Measurements from ENCODE around the gene NAV3. TPM values are rescaled to one million over a fixed set of nuclear protein-coding genes. Genes with fewer than 3 reads are reported as not detected.

The NAV3 gene
- total and polyA plus RNA-seq, 2 donors, result 1.4 to 5.4 TPM

DNA sequence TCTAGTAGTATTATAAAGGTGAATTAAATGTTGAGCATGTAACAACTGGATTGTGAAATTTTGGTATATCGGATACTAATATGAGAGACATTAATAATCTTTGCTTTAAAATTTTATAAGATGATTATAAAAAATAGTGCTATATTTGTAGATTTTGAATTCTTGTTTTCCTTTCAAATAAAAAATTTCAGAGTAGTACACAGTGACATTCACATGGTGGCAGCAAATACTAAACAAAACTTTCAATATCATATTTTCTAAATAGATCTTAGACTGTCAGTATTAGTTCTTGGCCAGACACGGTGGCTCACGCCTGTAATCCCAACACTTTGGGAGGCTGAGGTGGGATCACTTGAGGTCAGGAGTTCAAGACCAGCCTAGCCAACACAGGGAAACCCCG is 166.0 kb downstream of the NAV3 start:
- no peak for DNase-seq (ENCODE audit: low read depth in 6 of 9, low spot score in 9 of 9)
- H3K27me3 ChIP-seq (ENCODE audit: control insufficient read depth in 2 of 2, insufficient read depth in 1 of 2, low read length in 1 of 2), result no peaks in the 10 kb centered on the region
- H3K27ac ChIP-seq (ENCODE audit: low read depth in 1 of 2, low read length in 1 of 2), result no peak overlapping the region
- H3K4me3 ChIP-seq (ENCODE audit: low read length in 2 of 2), result no peak overlapping the region
- no peaks in the 10 kb centered on the region for H3K9me3 ChIP-seq (ENCODE audit: control insufficient read depth in 2 of 2, insufficient read depth in 1 of 2, low read length in 1 of 2)
- no peaks in the 10 kb centered on the region for H3K4me1 ChIP-seq (ENCODE audit: control insufficient read depth in 2 of 2, insufficient read depth in 2 of 2, low read length in 2 of 2)
- H3K36me3 ChIP-seq (ENCODE audit: control insufficient read depth in 2 of 2, insufficient read depth in 2 of 2, low read length in 1 of 2), result no peaks in the 10 kb centered on the region
- WGBS, result 87% methylated on average over 4 of the region's 4 CpGs

DNA sequence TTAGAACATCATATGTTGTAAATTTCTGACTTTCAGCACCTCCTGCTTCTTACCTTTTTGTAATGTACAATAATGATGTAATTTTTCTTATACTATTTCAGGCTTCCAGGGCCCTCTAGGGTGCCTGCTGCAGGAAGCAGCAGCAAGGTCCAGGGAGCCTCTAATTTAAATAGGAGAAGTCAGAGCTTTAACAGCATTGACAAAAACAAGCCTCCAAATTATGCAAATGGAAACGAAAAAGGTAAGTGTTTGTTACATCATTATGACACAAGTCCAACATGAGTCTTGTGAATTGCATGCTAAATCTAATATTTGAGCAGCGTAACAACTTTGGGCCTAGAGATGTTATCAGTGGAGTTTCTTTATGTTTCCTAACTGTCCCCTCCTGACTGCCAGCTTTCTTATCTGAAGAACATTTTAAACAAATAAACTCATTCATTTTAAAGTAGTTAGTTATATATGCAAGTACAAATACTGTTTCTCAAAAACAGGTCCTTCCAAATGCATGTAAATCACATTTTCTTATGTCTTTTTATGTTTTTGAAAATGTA is 167.6 kb downstream of the NAV3 start:
- Histone ChIP-seq H3K9me3 (ENCODE audit: control insufficient read depth in 2 of 2, insufficient read depth in 1 of 2, low read length in 1 of 2) (no peaks in the 10 kb centered on the region), H3K4me1 (ENCODE audit: control insufficient read depth in 2 of 2, insufficient read depth in 2 of 2, low read length in 2 of 2) (no peaks in the 10 kb centered on the region), H3K27me3 (ENCODE audit: control insufficient read depth in 2 of 2, insufficient read depth in 1 of 2, low read length in 1 of 2) (no peaks in the 10 kb centered on the region), H3K36me3 (ENCODE audit: control insufficient read depth in 2 of 2, insufficient read depth in 2 of 2, low read length in 1 of 2) (no peaks in the 10 kb centered on the region), H3K4me3 (ENCODE audit: low read length in 2 of 2) (no peak overlapping the region), H3K27ac (ENCODE audit: low read depth in 1 of 2, low read length in 1 of 2) (no peak overlapping the region)
- 76% methylated on average over 2 of the region's 2 CpGs for WGBS
- DNase-seq (ENCODE audit: low read depth in 6 of 9, low spot score in 9 of 9), result no peak

DNA sequence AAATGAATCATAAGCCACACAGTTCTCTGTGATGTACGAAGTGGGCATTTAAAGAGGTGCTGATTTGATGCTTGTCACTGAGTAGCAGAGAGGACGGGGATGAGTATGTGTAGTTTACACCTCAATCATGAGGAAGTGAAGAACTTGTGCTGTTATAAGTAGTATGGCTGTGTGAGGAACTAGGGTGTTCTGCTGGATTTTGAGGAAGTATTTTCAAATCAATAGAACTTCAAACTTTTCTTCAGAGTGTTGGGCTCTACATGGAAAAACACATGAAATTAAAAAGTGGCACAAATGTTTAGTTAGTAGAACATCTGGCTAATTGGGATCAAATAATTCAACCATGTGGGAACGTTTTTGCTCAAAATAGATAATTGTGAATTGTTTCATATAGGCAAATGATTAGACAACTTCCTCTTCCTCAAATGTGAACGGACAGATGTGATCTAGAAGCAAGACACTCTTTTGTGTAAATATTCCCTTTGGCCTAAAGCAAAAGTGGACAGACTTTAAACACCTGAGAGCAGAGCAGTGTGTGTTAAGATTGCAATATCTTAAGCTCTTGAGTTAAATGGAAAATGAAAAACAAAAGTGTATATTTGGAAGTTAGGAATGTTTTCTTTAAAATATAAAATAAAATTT is 168.5 kb downstream of the NAV3 start:
- Histone ChIP-seq H3K9me3 (ENCODE audit: control insufficient read depth in 2 of 2, insufficient read depth in 1 of 2, low read length in 1 of 2) (no peaks in the 10 kb centered on the region), H3K36me3 (ENCODE audit: control insufficient read depth in 2 of 2, insufficient read depth in 2 of 2, low read length in 1 of 2) (no peaks in the 10 kb centered on the region), H3K27me3 (ENCODE audit: control insufficient read depth in 2 of 2, insufficient read depth in 1 of 2, low read length in 1 of 2) (no peaks in the 10 kb centered on the region), H3K4me1 (ENCODE audit: control insufficient read depth in 2 of 2, insufficient read depth in 2 of 2, low read length in 2 of 2) (no peaks in the 10 kb centered on the region), H3K27ac (ENCODE audit: low read depth in 1 of 2, low read length in 1 of 2) (no peak overlapping the region), H3K4me3 (ENCODE audit: low read length in 2 of 2) (no peak overlapping the region)
- 16% methylated on average over 4 of the region's 4 CpGs for WGBS
- DNase-seq (ENCODE audit: low read depth in 6 of 9, low spot score in 9 of 9), result peak in 1 of 9 donors; percentile 3

DNA sequence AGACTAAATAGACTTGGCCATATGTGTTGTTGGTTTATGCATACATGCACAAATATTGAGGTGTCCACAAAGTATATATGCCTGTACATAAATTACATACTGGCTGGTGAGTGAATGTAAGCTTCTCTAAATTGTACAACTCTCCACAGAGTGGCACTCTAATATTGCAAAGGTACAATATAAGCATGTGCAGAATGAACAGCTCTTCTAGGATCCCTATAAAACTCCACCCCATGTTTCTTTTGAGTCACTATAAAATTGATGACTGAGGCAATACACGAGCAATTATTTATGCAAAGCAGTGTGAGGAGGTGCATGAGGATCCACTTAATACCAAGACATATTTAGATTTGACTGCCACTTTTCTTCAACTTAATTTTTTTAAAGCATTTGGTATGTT is 172.2 kb downstream of the NAV3 start:
- H3K36me3 ChIP-seq (ENCODE audit: control insufficient read depth in 2 of 2, insufficient read depth in 2 of 2, low read length in 1 of 2), result no peaks in the 10 kb centered on the region
- 86% methylated on average over 1 of the region's 1 CpG for WGBS
- DNase-seq (ENCODE audit: low read depth in 6 of 9, low spot score in 9 of 9), result no peak
- H3K27ac ChIP-seq (ENCODE audit: low read depth in 1 of 2, low read length in 1 of 2), result no peak overlapping the region
- no peaks in the 10 kb centered on the region for H3K27me3 ChIP-seq (ENCODE audit: control insufficient read depth in 2 of 2, insufficient read depth in 1 of 2, low read length in 1 of 2)
- H3K4me1 ChIP-seq (ENCODE audit: control insufficient read depth in 2 of 2, insufficient read depth in 2 of 2, low read length in 2 of 2), result no peaks in the 10 kb centered on the region
- H3K9me3 ChIP-seq (ENCODE audit: control insufficient read depth in 2 of 2, insufficient read depth in 1 of 2, low read length in 1 of 2), result no peaks in the 10 kb centered on the region
- no peak overlapping the region for H3K4me3 ChIP-seq (ENCODE audit: low read length in 2 of 2)

DNA sequence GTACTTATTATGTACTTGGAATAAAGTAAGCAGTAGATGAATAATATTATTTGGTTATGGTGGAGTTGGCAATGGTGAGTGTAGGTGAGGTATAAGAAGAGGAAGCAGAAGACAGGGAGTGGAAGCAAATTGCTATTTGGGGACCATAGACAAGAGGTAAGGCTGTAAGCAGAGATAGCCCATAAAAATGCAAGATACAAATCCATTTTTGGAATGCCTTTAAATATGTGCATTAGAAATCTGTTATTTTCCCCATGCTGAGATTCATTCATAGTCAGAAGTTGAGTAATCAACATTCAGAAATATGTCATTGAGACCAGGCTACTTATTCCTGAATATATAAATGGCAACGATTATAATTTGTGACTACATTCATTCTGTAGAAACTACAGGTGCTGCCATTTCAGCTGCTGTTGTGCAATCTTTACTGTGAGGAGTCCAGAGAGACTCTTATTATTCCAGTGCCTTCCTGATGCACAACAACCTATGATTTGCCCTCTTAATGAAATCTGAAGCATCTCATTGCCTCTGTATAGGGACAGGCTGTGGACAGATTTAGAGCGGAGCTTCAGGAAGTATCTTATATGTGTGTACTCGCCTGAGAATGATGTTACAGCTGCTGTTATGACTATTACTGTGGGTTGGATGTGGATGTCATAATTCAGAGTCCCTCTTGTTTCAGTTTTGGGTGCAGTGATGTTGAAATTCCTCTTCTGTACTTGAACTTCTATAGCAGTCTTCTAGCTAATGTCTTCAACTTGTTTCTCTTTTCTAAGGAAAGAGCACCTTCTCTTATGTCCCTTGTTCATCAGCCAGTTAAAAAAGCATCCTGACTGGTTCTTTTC is 173.8 kb downstream of the NAV3 start:
- Histone ChIP-seq H3K36me3 (ENCODE audit: control insufficient read depth in 2 of 2, insufficient read depth in 2 of 2, low read length in 1 of 2) (no peaks in the 10 kb centered on the region), H3K9me3 (ENCODE audit: control insufficient read depth in 2 of 2, insufficient read depth in 1 of 2, low read length in 1 of 2) (no peaks in the 10 kb centered on the region), H3K4me3 (ENCODE audit: low read length in 2 of 2) (no peak overlapping the region), H3K4me1 (ENCODE audit: control insufficient read depth in 2 of 2, insufficient read depth in 2 of 2, low read length in 2 of 2) (no peaks in the 10 kb centered on the region), H3K27me3 (ENCODE audit: control insufficient read depth in 2 of 2, insufficient read depth in 1 of 2, low read length in 1 of 2) (no peaks in the 10 kb centered on the region), H3K27ac (ENCODE audit: low read depth in 1 of 2, low read length in 1 of 2) (no peak overlapping the region)
- 90% methylated on average over 3 of the region's 3 CpGs for WGBS
- no peak for DNase-seq (ENCODE audit: low read depth in 6 of 9, low spot score in 9 of 9)

DNA sequence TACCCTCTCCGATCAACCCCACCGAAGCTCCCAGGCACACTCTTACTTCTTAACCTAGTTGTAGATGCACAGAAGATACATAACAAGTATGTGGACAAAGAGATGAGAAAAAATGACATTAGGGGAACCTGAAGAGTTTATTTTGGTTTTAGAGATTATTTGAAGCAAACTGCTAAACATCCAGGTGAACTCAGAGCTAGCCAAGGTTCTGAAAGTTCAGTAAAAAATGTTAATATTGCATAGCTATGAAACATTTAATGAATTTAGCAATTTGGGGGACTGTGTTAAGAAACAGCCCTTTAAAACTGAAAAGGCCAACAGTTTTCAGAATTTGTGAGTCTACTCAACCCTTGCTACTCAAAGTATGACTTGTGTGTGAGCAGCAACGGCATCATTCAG is 174.4 kb downstream of the NAV3 start:
- no peak for DNase-seq (ENCODE audit: low read depth in 6 of 9, low spot score in 9 of 9)
- no peak overlapping the region for H3K27ac ChIP-seq (ENCODE audit: low read depth in 1 of 2, low read length in 1 of 2)
- no peak overlapping the region for H3K4me3 ChIP-seq (ENCODE audit: low read length in 2 of 2)
- H3K4me1 ChIP-seq (ENCODE audit: control insufficient read depth in 2 of 2, insufficient read depth in 2 of 2, low read length in 2 of 2), result no peaks in the 10 kb centered on the region
- no peaks in the 10 kb centered on the region for H3K36me3 ChIP-seq (ENCODE audit: control insufficient read depth in 2 of 2, insufficient read depth in 2 of 2, low read length in 1 of 2)
- no peaks in the 10 kb centered on the region for H3K9me3 ChIP-seq (ENCODE audit: control insufficient read depth in 2 of 2, insufficient read depth in 1 of 2, low read length in 1 of 2)
- no peaks in the 10 kb centered on the region for H3K27me3 ChIP-seq (ENCODE audit: control insufficient read depth in 2 of 2, insufficient read depth in 1 of 2, low read length in 1 of 2)
- 91% methylated on average over 3 of the region's 3 CpGs for WGBS

DNA sequence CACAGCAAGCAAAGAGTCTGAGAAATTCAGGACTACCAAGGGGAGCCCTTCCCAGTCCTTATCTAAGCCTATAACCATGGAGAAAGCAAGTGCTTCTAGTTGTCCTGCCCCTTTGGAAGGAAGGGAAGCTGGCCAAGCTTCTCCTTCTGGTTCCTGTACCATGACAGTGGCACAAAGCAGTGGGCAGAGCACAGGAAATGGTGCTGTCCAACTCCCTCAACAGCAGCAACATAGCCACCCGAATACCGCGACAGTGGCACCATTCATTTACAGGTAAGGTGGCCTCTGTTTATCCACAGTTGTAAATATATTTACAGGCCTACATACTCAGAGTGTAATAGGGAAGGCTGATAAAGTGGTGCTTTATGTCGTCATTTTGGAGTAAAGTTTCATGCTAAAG is 176.5 kb downstream of the NAV3 start:
- Histone ChIP-seq H3K4me3 (ENCODE audit: low read length in 2 of 2) (no peak overlapping the region), H3K4me1 (ENCODE audit: control insufficient read depth in 2 of 2, insufficient read depth in 2 of 2, low read length in 2 of 2) (no peaks in the 10 kb centered on the region), H3K27me3 (ENCODE audit: control insufficient read depth in 2 of 2, insufficient read depth in 1 of 2, low read length in 1 of 2) (no peaks in the 10 kb centered on the region), H3K27ac (ENCODE audit: low read depth in 1 of 2, low read length in 1 of 2) (no peak overlapping the region), H3K9me3 (ENCODE audit: control insufficient read depth in 2 of 2, insufficient read depth in 1 of 2, low read length in 1 of 2) (no peaks in the 10 kb centered on the region), H3K36me3 (ENCODE audit: control insufficient read depth in 2 of 2, insufficient read depth in 2 of 2, low read length in 1 of 2) (no peaks in the 10 kb centered on the region)
- 94% methylated on average over 4 of the region's 4 CpGs for WGBS
- DNase-seq (ENCODE audit: low read depth in 6 of 9, low spot score in 9 of 9), result no peak

DNA sequence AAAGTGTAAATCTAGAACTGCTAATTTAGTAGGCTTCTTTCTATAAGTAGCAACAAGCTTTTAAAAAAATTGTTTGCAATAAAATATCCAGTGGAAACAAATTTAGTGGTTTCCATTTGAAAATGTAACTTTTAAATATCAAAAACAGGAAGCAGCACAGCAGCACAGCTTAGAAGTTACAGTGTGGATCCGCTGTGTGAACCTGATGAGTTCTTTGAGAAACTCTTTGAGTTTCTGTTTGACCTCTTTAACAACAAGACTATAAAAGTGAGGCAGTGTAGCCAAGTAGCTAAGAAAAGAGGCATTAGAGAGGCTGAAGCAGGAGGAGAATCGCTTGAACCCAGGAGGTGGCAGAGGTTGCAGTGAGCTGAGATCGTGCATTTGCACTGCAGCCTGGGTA is 178.3 kb downstream of the NAV3 start:
- Histone ChIP-seq H3K27ac (ENCODE audit: low read depth in 1 of 2, low read length in 1 of 2) (no peak overlapping the region), H3K9me3 (ENCODE audit: control insufficient read depth in 2 of 2, insufficient read depth in 1 of 2, low read length in 1 of 2) (no peaks in the 10 kb centered on the region), H3K27me3 (ENCODE audit: control insufficient read depth in 2 of 2, insufficient read depth in 1 of 2, low read length in 1 of 2) (no peaks in the 10 kb centered on the region), H3K4me1 (ENCODE audit: control insufficient read depth in 2 of 2, insufficient read depth in 2 of 2, low read length in 2 of 2) (no peaks in the 10 kb centered on the region), H3K4me3 (ENCODE audit: low read length in 2 of 2) (no peak overlapping the region), H3K36me3 (ENCODE audit: control insufficient read depth in 2 of 2, insufficient read depth in 2 of 2, low read length in 1 of 2) (no peaks in the 10 kb centered on the region)
- no peak for DNase-seq (ENCODE audit: low read depth in 6 of 9, low spot score in 9 of 9)
- WGBS, result 90% methylated on average over 3 of the region's 3 CpGs

DNA sequence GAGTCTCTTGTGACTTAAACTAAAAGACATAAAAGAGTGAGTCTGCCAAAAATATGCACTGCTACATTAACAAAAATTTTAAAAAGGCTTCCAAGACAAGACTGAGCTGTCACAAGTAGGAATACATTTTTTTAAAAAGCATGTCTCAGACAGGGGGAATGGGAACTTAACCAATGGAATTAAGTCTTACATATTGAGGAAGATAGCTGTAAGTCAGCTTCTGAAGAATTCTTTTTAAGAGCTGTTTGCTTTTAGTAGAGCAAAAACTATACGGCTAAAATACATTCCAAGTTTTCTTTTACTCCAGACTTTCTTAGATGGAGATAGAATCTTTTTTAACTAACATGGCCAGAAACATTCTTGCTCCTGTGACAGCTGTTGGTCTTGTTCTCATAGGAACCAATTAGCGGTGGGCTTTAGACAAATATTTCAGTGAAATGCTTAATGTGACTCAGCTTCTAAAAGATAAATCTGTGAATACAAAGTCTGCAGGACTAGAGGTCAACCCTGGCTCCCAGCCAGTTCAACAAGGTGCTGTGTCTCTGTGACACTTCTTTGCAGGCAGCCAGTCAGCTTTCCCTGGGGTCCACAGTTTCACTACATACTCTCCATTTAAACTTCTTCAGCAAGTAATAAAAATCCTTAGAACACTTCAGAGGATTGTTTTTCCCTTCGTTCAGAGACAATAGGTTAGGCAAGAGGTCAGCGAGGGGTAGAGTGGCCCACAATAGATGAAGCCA is 187.6 kb downstream of the NAV3 start:
- Histone ChIP-seq H3K4me1 (ENCODE audit: control insufficient read depth in 2 of 2, insufficient read depth in 2 of 2, low read length in 2 of 2) (no peaks in the 10 kb centered on the region), H3K36me3 (ENCODE audit: control insufficient read depth in 2 of 2, insufficient read depth in 2 of 2, low read length in 1 of 2) (no peaks in the 10 kb centered on the region), H3K27me3 (ENCODE audit: control insufficient read depth in 2 of 2, insufficient read depth in 1 of 2, low read length in 1 of 2) (no peaks in the 10 kb centered on the region), H3K4me3 (ENCODE audit: low read length in 2 of 2) (no peak overlapping the region), H3K9me3 (ENCODE audit: control insufficient read depth in 2 of 2, insufficient read depth in 1 of 2, low read length in 1 of 2) (no peaks in the 10 kb centered on the region), H3K27ac (ENCODE audit: low read depth in 1 of 2, low read length in 1 of 2) (no peak overlapping the region)
- no peak for DNase-seq (ENCODE audit: low read depth in 6 of 9, low spot score in 9 of 9)
- WGBS, result 77% methylated on average over 4 of the region's 4 CpGs

All from thymus (tissue), 11 donors.